Heart left ventricle (tissue), 13 donors: ENCODE measurements around the gene FAM117B.

Experiments used
- POLR2A ChIP-seq, 2 donors: fragments of 450-650 bp; IDR thresholded peaks; one replicate each; pipeline ENCODE4 v1.6.1; 2017; ENCODE audit warnings: antibody characterized with exemption in 2 of 2, mild to moderate bottlenecking in 2 of 2, moderate library complexity in 2 of 2
- TF ChIP-seq, protein P1 (sequence below), 12 donors: fragments of 200-600 bp; sonication (generic) in 4 of 12; IDR thresholded peaks; one replicate each; pipeline versions ENCODE4 v1.5.0 to v1.8.0; 2018 to 2022; ENCODE audit warnings: antibody characterized with exemption in 12 of 12, mild to moderate bottlenecking in 5 of 12
- donor health status: ischemic (EF 13 %, LVEDD 7.1; RV severe dilation, severe dysfunction).
- donor health status: DM: no; HTN: yes; CAD: no.
- donor health status: DM: no; HTN: no; CAD: no.
- donor health status: ischemic (EF 25% LVEDD 6.9; RV normal size, moderate dysfunction).
- donor health status: ischemic (EF 25% LVEDD 5.7; RV mildly dilated, moderate dysfunction).
- donor health status: ischemic (EF 35%, LVEDD 5.7; RV mildly dilated, moderate dysfunction).
- donor health status: nonischemic (EF 11% LVEDD 7.7; RV severe dilation, severe dysfunction).
- donor health status: DM: yes; HTN: yes; CAD: no.
- donor health status: PGD.
- donor health status: ischemic (EF 29% LVEDD 5.4; RV normal size, mild dysfunction).
- donor health status: nonischemic (EF 23%, LVEDD 6.1; RV moderate dilation, normal function).

DNA sequence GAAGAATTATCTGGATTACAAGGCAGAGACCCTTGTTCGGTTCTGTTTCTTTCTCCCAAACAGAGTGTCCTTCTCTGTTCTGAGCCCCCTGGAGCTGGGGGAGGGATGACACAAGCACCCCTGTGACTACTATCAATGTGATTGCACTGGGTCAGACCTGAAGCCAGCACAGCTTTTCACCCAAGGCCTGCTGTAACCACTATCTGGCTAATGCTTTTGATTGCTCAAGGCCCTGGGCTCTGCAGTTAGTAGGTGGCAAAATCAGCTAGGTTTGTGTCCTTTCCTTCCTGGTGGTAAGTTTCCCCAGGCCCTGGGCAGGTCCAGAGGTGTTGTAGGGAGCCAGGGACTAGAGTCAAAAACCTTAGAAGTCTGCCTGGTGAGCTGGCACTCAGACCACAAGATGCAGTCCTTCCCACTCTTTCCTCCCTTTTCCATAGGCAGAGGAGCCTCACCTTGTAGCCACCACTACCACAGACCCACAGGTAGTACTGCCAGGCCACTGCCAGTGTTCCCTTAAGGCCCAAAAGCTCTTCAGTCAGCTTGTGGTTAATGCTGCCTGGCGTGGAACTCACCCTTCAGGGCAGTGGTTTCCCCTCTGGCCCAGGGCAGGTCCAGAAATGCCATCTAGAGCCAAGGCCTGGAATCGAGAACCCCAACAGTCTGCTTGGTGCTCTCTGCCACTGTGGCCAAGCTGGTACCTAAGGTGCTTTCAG lies 83.0 kb downstream of the FAM117B start:
- no peak for TF ChIP-seq POLR2A (IDR thresholded peaks at IDR 0.05)
- TF ChIP-seq, protein P1, sequence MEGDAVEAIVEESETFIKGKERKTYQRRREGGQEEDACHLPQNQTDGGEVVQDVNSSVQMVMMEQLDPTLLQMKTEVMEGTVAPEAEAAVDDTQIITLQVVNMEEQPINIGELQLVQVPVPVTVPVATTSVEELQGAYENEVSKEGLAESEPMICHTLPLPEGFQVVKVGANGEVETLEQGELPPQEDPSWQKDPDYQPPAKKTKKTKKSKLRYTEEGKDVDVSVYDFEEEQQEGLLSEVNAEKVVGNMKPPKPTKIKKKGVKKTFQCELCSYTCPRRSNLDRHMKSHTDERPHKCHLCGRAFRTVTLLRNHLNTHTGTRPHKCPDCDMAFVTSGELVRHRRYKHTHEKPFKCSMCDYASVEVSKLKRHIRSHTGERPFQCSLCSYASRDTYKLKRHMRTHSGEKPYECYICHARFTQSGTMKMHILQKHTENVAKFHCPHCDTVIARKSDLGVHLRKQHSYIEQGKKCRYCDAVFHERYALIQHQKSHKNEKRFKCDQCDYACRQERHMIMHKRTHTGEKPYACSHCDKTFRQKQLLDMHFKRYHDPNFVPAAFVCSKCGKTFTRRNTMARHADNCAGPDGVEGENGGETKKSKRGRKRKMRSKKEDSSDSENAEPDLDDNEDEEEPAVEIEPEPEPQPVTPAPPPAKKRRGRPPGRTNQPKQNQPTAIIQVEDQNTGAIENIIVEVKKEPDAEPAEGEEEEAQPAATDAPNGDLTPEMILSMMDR (IDR thresholded peaks at IDR 0.05): no peak
